ENCODE data around the gene SZRD1.

- TF ChIP-seq CTCF (IDR thresholded peaks at IDR 0.05) (no peak), EP300 (IDR thresholded peaks at IDR 0.05) (no peak), POLR2A (IDR thresholded peaks at IDR 0.05) (no peak), POLR2AphosphoS5 (IDR thresholded peaks at IDR 0.05) (no peak)
Observed at GRCh38 chr1:16354619-16355018, 12.4 kb upstream of the SZRD1 start.
